Measurements from ENCODE around the gene LRRC49.

DNA sequence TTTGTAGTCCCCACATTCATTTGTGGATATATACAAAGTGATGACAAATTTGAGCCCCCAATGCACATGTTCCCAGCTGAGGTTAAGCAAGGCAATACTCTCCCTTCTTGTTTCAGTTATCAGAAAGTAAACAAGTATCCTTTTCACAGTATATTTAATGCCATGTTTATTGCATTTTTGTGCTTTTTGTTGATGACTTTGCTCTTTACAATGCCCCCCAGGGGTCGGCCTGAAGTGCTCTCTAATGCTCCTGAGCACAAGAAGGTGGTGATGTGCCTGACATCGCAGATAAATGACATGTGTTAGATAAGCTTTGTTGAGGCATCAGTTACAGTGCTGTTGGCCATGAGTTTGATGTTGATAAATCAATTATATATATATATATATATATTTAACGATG, 165.0 kb downstream of the LRRC49 start:
- TF ChIP-seq, protein P1, sequence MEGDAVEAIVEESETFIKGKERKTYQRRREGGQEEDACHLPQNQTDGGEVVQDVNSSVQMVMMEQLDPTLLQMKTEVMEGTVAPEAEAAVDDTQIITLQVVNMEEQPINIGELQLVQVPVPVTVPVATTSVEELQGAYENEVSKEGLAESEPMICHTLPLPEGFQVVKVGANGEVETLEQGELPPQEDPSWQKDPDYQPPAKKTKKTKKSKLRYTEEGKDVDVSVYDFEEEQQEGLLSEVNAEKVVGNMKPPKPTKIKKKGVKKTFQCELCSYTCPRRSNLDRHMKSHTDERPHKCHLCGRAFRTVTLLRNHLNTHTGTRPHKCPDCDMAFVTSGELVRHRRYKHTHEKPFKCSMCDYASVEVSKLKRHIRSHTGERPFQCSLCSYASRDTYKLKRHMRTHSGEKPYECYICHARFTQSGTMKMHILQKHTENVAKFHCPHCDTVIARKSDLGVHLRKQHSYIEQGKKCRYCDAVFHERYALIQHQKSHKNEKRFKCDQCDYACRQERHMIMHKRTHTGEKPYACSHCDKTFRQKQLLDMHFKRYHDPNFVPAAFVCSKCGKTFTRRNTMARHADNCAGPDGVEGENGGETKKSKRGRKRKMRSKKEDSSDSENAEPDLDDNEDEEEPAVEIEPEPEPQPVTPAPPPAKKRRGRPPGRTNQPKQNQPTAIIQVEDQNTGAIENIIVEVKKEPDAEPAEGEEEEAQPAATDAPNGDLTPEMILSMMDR (conservative IDR thresholded peaks at IDR 0.05; ENCODE audit: low read depth, low read length) = no peak
- no peak for TF ChIP-seq POLR2A (IDR thresholded peaks at IDR 0.05; ENCODE audit: low read depth, low read length)
- TF ChIP-seq RCOR1 (IDR thresholded peaks at IDR 0.05; ENCODE audit: insufficient replicate concordance, low read length) = no peak
- TF ChIP-seq MAZ (IDR thresholded peaks at IDR 0.05; ENCODE audit: borderline replicate concordance, low read depth, low read length) = no peak
- no peak for TF ChIP-seq BHLHE40 (IDR thresholded peaks at IDR 0.05; ENCODE audit: low read depth, low read length)
- no peak for TF ChIP-seq RAD21 (IDR thresholded peaks at IDR 0.05; ENCODE audit: low read length)

All from IMR-90 (cell line).